Breast epithelium (tissue), 3 donors: ENCODE data around the gene KMT5C.

ENCODE experiments used
- POLR2A ChIP-seq: fragments of 450-650 bp; IDR thresholded peaks from one replicate; pipeline ENCODE4 v1.6.1; 2016; ENCODE audit warnings: antibody characterized with exemption, mild to moderate bottlenecking, moderate library complexity
- TF ChIP-seq, protein P1 (sequence below), 3 donors: fragments of 450-650 bp; IDR thresholded peaks; one replicate each; pipeline ENCODE4 v1.5.1; 2016 to 2017; ENCODE audit warnings: antibody characterized with exemption in 3 of 3, mild to moderate bottlenecking in 3 of 3, moderate library complexity in 3 of 3

DNA sequence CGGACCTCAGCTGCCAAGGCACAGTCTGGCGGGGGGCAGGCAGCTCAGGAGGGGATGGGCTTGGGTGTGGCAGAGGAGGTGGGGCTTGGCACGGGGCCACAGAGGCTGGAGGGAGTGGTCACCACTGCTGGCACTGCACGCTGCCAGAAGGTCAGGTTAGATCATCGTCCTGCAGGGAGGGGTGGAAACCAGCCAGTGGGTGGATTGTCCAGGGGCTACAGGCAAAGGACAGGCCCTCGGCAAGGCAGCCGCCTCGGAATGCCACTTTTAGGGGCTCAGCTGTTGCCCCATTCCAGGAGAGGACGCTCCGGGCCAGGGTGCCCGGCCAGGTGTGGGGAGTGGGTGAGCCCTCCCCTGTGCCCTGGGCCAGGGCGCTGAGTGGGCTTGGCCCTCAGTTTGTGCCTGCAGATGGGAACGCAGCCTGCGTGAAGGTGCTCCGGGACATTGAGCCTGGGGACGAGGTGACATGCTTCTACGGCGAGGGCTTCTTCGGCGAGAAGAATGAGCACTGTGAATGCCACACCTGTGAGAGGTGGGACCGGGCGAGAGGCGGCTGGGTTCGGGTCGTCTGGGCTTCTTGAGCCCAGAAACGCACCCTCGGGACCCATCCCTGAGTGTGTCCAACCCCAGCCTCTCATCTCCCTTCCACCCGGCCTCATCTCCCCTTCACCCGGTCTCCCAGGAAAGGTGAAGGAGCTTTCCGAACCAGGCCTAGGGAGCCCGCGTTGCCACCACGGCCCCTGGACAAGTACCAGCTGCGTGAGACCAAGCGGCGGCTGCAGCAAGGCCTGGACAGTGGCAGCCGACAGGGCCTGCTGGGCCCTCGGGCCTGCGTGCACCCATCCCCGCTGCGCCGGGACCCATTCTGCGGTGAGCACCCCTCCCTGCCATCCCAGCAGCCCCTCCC is 6.4 kb downstream of the KMT5C start:
- TF ChIP-seq, protein P1, sequence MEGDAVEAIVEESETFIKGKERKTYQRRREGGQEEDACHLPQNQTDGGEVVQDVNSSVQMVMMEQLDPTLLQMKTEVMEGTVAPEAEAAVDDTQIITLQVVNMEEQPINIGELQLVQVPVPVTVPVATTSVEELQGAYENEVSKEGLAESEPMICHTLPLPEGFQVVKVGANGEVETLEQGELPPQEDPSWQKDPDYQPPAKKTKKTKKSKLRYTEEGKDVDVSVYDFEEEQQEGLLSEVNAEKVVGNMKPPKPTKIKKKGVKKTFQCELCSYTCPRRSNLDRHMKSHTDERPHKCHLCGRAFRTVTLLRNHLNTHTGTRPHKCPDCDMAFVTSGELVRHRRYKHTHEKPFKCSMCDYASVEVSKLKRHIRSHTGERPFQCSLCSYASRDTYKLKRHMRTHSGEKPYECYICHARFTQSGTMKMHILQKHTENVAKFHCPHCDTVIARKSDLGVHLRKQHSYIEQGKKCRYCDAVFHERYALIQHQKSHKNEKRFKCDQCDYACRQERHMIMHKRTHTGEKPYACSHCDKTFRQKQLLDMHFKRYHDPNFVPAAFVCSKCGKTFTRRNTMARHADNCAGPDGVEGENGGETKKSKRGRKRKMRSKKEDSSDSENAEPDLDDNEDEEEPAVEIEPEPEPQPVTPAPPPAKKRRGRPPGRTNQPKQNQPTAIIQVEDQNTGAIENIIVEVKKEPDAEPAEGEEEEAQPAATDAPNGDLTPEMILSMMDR (IDR thresholded peaks at IDR 0.05), result no peak
- no peak for TF ChIP-seq POLR2A
